ENCODE measurements around the gene EIF4E3.

Gene EIF4E3

DNA sequence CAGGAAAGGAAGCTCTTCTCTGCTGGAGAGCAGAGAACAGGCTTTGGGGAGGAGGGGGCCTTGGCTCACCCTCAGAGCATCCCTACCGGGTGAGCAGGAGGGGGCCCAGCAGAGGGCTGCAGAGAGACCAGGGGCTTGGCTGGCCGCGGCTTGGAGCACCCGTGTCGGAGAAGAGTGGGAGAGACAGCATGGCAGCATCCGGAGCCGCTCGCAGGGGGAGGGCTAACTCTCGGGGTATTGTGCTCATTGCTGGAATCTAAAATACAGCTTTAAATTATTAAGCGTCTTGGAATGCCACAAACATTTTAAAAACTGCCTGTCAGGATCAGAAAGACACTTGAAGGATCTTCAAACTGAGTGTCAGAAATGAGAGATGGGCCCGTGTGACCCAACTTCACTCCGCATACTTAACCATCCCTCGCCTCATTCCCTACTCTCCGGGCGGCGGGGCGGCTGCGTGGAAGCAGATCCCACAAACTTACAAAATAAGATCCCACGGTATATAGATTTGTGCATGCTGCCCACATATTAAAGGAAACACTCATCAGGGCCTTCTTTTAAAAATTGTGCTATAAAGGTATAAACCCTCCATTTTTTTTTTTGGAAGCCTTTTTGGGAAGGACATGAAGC lies 53.9 kb downstream of the EIF4E3 start:
- H3K4me3 ChIP-seq (ENCODE audit: low read length), result no peak overlapping the region
- TF ChIP-seq, protein P1, sequence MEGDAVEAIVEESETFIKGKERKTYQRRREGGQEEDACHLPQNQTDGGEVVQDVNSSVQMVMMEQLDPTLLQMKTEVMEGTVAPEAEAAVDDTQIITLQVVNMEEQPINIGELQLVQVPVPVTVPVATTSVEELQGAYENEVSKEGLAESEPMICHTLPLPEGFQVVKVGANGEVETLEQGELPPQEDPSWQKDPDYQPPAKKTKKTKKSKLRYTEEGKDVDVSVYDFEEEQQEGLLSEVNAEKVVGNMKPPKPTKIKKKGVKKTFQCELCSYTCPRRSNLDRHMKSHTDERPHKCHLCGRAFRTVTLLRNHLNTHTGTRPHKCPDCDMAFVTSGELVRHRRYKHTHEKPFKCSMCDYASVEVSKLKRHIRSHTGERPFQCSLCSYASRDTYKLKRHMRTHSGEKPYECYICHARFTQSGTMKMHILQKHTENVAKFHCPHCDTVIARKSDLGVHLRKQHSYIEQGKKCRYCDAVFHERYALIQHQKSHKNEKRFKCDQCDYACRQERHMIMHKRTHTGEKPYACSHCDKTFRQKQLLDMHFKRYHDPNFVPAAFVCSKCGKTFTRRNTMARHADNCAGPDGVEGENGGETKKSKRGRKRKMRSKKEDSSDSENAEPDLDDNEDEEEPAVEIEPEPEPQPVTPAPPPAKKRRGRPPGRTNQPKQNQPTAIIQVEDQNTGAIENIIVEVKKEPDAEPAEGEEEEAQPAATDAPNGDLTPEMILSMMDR (IDR thresholded peaks at IDR 0.05; ENCODE audit: insufficient read depth, low read depth, low read length, missing control alignments), result no peak
- DNase-seq (ENCODE audit: low read depth), result no peak

DNA sequence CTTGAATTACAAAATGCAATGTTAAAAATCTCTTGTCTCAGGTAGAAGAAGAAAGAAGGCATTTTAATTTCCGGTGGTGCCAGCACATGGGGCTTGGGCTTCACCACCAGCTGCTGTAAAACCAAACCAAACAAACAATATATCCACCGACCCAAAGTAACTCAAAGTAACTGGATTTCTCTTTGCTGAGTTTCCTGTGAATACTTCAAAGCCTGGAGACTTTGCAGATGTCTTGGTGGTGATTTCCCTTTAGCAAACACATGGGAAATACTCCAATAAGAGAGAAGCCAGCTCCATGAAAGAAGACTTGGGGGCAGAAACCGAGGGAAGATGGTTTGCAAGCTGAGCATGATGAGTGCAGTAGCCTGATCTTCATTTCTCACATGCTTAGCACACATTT lies 62.6 kb downstream of the EIF4E3 start:
- TF ChIP-seq, protein P1 (IDR thresholded peaks at IDR 0.05; ENCODE audit: insufficient read depth, low read depth, low read length, missing control alignments), result no peak
- DNase-seq (ENCODE audit: low read depth), result no peak
- H3K4me3 ChIP-seq (ENCODE audit: low read length), result no peak overlapping the region

DNA sequence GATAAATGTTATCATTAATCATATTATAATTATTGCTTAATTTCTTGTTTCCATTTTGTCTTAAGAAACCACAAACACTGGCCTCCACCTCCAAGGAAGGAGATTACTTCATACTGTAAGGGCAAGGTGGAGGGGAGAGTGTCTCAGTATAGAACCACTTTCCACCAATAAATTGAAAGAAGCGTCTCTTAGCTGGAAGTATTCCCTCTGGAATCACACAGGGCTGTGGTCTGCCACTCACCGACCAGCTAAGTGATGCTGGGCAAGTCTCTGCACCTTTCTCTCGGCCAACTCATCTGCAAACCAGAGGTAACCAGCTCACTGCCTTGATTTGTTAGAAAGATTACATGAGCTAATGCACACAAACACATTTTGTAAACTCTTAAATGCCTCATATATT lies 63.1 kb downstream of the EIF4E3 start:
- no peak overlapping the region for H3K4me3 ChIP-seq (ENCODE audit: low read length)
- DNase-seq (ENCODE audit: low read depth), result peak; percentile 57
- TF ChIP-seq, protein P1 (IDR thresholded peaks at IDR 0.05; ENCODE audit: insufficient read depth, low read depth, low read length, missing control alignments), result no peak

DNA sequence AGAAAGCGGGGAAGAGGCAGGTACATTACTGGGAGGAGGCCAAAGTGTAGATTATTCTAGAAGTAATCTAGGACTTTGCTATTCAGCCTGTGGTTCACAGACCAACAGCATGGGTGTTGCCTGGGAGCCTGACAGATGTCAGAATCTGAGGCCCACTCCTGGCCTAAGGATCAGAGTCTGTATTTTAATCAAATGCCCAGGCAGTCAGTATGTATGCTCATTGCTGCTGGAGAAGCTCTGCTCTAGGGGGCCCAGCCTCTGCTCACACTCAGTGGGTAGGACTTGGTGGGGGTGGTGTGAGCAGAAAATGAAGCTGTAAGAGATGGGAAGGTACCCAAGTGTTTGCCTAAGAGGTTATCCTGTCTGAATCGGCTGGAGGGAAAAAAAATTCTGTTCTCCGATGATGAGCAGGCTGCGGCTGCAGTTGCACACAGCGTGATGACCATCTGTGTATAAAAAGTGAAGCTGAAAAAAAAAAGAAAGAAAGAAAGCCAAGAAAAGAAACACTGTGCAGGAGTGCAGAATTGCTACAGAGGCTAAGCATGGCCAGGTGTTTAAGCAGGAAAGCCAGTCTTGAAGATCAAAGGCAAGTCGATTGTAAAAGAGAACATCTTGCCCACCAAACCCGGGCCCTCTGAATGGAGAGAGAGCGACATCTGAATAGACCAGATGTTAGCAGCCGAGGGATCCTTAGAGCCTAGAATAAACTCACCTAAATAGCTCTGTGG lies 65.2 kb downstream of the EIF4E3 start:
- DNase-seq (ENCODE audit: low read depth), result no peak
- TF ChIP-seq, protein P1 (IDR thresholded peaks at IDR 0.05; ENCODE audit: insufficient read depth, low read depth, low read length, missing control alignments), result no peak
- H3K4me3 ChIP-seq (ENCODE audit: low read length), result no peak overlapping the region

DNA sequence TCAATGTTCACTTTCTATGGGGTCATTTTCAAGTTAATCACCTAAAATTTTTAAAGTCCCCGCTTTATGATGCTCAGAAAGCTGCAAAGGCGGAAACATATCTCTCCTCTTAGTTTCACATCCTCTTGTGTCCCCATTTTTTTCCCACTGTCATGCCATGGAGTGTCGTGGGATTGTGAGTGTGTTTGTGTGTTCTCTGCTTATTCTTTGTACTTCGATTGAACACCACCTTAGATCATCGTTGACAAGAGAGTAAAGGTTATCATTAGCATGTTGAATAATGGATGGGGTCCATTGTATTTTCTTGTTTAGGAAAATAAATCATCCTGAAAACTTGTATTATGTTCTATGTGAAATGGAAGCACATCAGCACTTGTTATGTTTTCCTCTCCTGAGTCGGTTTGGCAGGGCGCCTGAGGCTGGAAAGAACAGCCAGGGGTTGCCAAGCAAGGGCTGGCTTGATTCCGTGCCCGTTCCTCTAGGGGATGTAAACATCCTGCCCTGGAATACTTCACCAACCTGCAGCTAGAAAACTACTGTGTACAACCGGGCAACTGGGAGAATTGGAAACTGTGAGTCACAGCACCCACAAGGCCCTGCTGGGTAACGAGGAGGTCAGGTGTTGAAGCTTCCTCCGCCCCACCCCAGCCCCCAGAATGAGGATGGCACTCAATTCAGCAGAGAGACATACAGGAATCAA lies 67.2 kb downstream of the EIF4E3 start:
- DNase-seq (ENCODE audit: low read depth), result peak; percentile 71
- TF ChIP-seq, protein P1 (IDR thresholded peaks at IDR 0.05; ENCODE audit: insufficient read depth, low read depth, low read length, missing control alignments), result no peak
- H3K4me3 ChIP-seq (ENCODE audit: low read length), result no peak overlapping the region

DNA sequence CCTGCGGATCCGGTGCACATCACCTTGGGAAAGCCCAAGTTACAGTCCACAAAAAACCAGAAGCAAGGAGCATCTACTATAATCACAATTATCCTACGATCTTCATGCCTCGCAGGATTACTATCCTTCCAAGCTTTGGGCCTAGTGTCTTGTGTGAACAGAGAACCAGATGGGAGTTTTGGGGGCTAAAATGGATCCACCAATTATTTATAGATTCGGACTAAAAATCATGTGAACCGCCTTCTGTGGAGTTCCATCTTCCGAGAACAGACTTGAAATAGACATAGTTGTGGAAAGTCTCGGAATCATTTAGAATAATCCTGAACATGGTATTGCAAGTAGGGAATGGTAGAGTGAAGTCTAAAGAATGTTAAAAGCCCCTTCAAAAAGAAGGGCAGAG lies 70.1 kb downstream of the EIF4E3 start:
- DNase-seq (ENCODE audit: low read depth), result no peak
- TF ChIP-seq, protein P1 (IDR thresholded peaks at IDR 0.05; ENCODE audit: insufficient read depth, low read depth, low read length, missing control alignments), result no peak
- H3K4me3 ChIP-seq (ENCODE audit: low read length), result no peak overlapping the region

Data from epithelial cell of esophagus (primary cell).